ENCODE results near the gene PDE4D.

DNA sequence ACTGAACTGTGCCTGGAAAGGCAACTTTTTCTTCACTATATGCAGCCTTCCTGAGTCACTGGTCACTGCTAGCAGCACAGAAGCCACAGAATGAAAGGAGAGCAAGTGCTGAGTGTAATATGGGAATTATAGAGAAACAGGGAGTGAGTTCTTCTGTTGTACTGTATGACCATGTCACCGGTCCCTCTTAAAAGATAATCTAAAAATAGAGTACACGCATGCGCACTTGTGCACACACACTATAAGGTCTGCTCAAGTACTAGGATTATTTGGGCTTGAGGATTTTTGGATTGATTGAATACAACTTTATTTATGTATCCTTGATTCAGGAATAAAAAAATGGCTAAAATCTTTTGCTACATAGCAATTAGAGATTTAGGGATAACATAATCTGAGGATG, 571.9 kb downstream of the PDE4D start:
- TF ChIP-seq TAF1 (IDR thresholded peaks at IDR 0.05; ENCODE audit: borderline replicate concordance, insufficient read depth, low read length) = no peak
- no peak for TF ChIP-seq SIN3A (IDR thresholded peaks at IDR 0.05; ENCODE audit: borderline replicate concordance, insufficient read depth, low read length)
- TF ChIP-seq POLR2AphosphoS5 (IDR thresholded peaks at IDR 0.05; ENCODE audit: low read depth, low read length) = no peak
- TF ChIP-seq REST (IDR thresholded peaks at IDR 0.05; ENCODE audit: insufficient read depth in 1 of 2, low read depth in 2 of 2, low read length in 2 of 2) = no peak
- TF ChIP-seq FOXP2 (optimal IDR thresholded peaks at IDR 0.05; ENCODE audit: borderline replicate concordance, extremely low read depth, extremely low read length, insufficient read depth) = no peak
